Gastrocnemius medialis (tissue), 4 donors: ENCODE results near the gene TAAR8. TPM values are rescaled to one million over a fixed set of nuclear protein-coding genes. Genes with fewer than 3 reads are reported as not detected.

Source experiments
- ATAC-seq, 2 donors: fragments of 150-250 bp; one replicate each; pipeline ENCODE4 v1.9.1; 2016
- DNase-seq, 2 donors: peaks; one replicate each; pipeline ENCODE4 v3.0.0-alpha.2; 2019
- H3K27ac ChIP-seq, 4 donors: fragments of 200-600 bp; sonication (generic); 1 replicate in 1 of 4; 2 replicates in 3 of 4; pipeline ENCODE4 v1.5.1; 2016 to 2018; ENCODE audit warnings: mild to moderate bottlenecking in 2 of 4, moderate library complexity in 1 of 4
- H3K27me3 ChIP-seq, 3 donors: fragments of 200-600 bp; sonication (generic) in 2 of 3; 1 replicate in 1 of 3; 2 replicates in 2 of 3; pipeline versions ENCODE4 v1.5.1 to v1.6.0; 2016 to 2019; ENCODE audit warnings: mild to moderate bottlenecking in 1 of 3, moderate library complexity in 1 of 3
- H3K36me3 ChIP-seq, 2 donors: fragments of 200-600 bp; sonication (generic) in 1 of 2; one replicate each; pipeline ENCODE4 v1.5.1; 2017 to 2018
- H3K4me1 ChIP-seq, 2 donors: fragments of 200-600 bp; sonication (generic) in 1 of 2; one replicate each; pipeline ENCODE4 v1.5.1; 2016 to 2017; ENCODE audit warnings: mild to moderate bottlenecking in 2 of 2
- H3K4me3 ChIP-seq, 4 donors: fragments of 200-600 bp; sonication (generic) in 3 of 4; 1 replicate in 1 of 4; 2 replicates in 3 of 4; pipeline ENCODE4 v1.5.1; 2016 to 2019; ENCODE audit warnings: mild to moderate bottlenecking in 2 of 4
- H3K9me3 ChIP-seq, 3 donors: fragments of 200-600 bp; sonication (generic) in 2 of 3; 1 replicate in 1 of 3; 2 replicates in 2 of 3; pipeline ENCODE4 v1.5.1; 2016 to 2019
- CTCF ChIP-seq, 5 experiments: fragments of 450-650 bp in 3 of 5; fragments of 200-600 bp in 2 of 5; sonication (generic) in 2 of 5; IDR thresholded peaks in 4 of 5; conservative IDR thresholded peaks in 1 of 5; 1 replicate in 4 of 5; 2 replicates in 1 of 5; pipeline ENCODE4 v1.5.1; 2016 to 2019; ENCODE audit warnings: antibody characterized with exemption in 5 of 5, mild to moderate bottlenecking in 3 of 5, moderate library complexity in 3 of 5
- POLR2A ChIP-seq, 2 donors: fragments of 450-650 bp; IDR thresholded peaks; one replicate each; pipeline ENCODE4 v1.6.1; 2017; ENCODE audit warnings: antibody characterized with exemption in 2 of 2, mild to moderate bottlenecking in 2 of 2, moderate library complexity in 2 of 2
- in situ Hi-C, 4 donors: fragments of 200-750 bp; cut with MboI; loops; one replicate each; pipeline versions ENCODE4 v1.15.0 to v1.8.0; 2017; ENCODE audit warnings: low sequenced_read_pairs in 4 of 4
- intact Hi-C: fragments of 100-400 bp; cut with DNase I; formaldehyde crosslinking; loops from one replicate; pipeline ENCODE4 v1.15.1; 2023; ENCODE audit warnings: low total_unique reads
- total RNA-seq, 4 donors: library from RNA; depleted of rRNA; stranded (reverse); fragments of >200 nt; gene quantifications; one replicate each; pipeline versions ENCODE4 v1.1.0 to v1.2.3, GENCODE V29; 2016

Gene TAAR8
- total RNA-seq, 4 donors from 2014 or later: not detected

- Histone ChIP-seq H3K9me3 (no peaks in the 10 kb centered on the region), H3K27ac (no peak overlapping the region), H3K36me3 (no peaks in the 10 kb centered on the region), H3K4me1 (no peaks in the 10 kb centered on the region), H3K27me3 (no peaks in the 10 kb centered on the region), H3K4me3 (no peak overlapping the region)
- no peak for ATAC-seq
- in situ Hi-C loops: loop anchor here in 3 of 4 donors (25.0 kb wide), 4 partner anchors 238 to 1038 kb away; partner anchors contain the start of genes RPS12 (in 1 of the 3), SLC18B1 (in 1 of the 3) and VNN2 (in 1 of the 3)
- intact Hi-C loops: no loop called here
- DNase-seq: no peak
- TF ChIP-seq POLR2A (IDR thresholded peaks at IDR 0.05) (no peak), CTCF (IDR thresholded peaks at IDR 0.05 in 4 of 5, conservative IDR thresholded peaks at IDR 0.05 in 1 of 5) (no peak)
Measured at GRCh38 chr6:132524646-132525045, 27.8 kb upstream of the TAAR8 start.

GRCh38 chr6:132525866-132526265, 26.6 kb upstream of the TAAR8 start:
- Histone ChIP-seq H3K9me3 (no peaks in the 10 kb centered on the region), H3K4me3 (no peak overlapping the region), H3K27me3 (no peaks in the 10 kb centered on the region), H3K4me1 (no peaks in the 10 kb centered on the region), H3K27ac (no peak overlapping the region), H3K36me3 (no peaks in the 10 kb centered on the region)
- TF ChIP-seq CTCF (IDR thresholded peaks at IDR 0.05 in 4 of 5, conservative IDR thresholded peaks at IDR 0.05 in 1 of 5): no peak
- intact Hi-C loops: no loop called here
- DNase-seq: no peak
- in situ Hi-C loops: loop anchor here in 3 of 4 donors (25.0 kb wide), 3 partner anchors 236 to 1036 kb away; partner anchors contain the start of genes SLC18B1 (in 1 of the 3) and VNN2 (in 1 of the 3)
- ATAC-seq: no peak

- in situ Hi-C loops (loop anchor here in 3 of 4 donors (25.0 kb wide), 3 partner anchors 236 to 1036 kb away; partner anchors contain the start of genes SLC18B1 (in 1 of the 3) and VNN2 (in 1 of the 3)), intact Hi-C loops (no loop called here)
- Histone ChIP-seq H3K4me3 (no peak overlapping the region), H3K27ac (no peak overlapping the region), H3K27me3 (no peaks in the 10 kb centered on the region), H3K9me3 (no peaks in the 10 kb centered on the region), H3K4me1 (no peaks in the 10 kb centered on the region), H3K36me3 (no peaks in the 10 kb centered on the region)
- ATAC-seq: no peak
- TF ChIP-seq POLR2A (IDR thresholded peaks at IDR 0.05) (no peak), CTCF (IDR thresholded peaks at IDR 0.05 in 4 of 5, conservative IDR thresholded peaks at IDR 0.05 in 1 of 5) (no peak)
- no peak for DNase-seq
Measured at GRCh38 chr6:132526461-132526860, 26.0 kb upstream of the TAAR8 start.

DNA sequence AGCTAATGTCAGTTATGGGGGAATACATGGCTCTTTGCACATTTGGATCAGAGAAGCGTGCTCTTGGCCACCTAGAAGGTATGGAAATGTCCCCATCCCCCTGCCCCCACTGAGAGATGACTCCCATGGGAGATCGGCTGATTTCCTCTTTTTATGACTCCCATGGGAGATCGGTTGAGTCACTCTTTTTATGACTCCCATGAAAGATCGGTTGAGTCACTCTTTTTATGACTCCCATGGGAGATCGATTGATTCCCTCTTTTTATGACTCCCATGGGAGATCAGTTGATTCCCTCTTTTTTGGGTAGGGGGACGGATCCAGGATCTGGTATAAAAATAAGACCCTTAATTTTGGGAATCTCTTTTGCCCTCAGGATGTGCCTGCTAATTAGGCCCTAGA, 24.7 kb upstream of the TAAR8 start:
- DNase-seq: no peak
- no peak for ATAC-seq
- Histone ChIP-seq H3K27me3 (no peaks in the 10 kb centered on the region), H3K27ac (no peak overlapping the region), H3K4me3 (no peak overlapping the region), H3K9me3 (no peaks in the 10 kb centered on the region), H3K36me3 (no peaks in the 10 kb centered on the region), H3K4me1 (no peaks in the 10 kb centered on the region)
- TF ChIP-seq CTCF (IDR thresholded peaks at IDR 0.05 in 4 of 5, conservative IDR thresholded peaks at IDR 0.05 in 1 of 5) (no peak), POLR2A (IDR thresholded peaks at IDR 0.05) (no peak)
- in situ Hi-C loops: loop anchor here in 3 of 4 donors (25.0 kb wide), 3 partner anchors 235 to 1035 kb away; partner anchors contain the start of genes SLC18B1 (in 1 of the 3) and VNN2 (in 1 of the 3)
- intact Hi-C loops: no loop called here
